WTC11 (cell line): ENCODE measurements around the gene MECP2. TPM values are rescaled to one million over a fixed set of nuclear protein-coding genes. Genes with fewer than 3 reads are reported as not detected.

ENCODE experiments used
- ATAC-seq: fragments of 200-7000 bp; cut with Tn5 transposase; 2 replicates; pipeline ENCODE4 v1.10.0; 2021; ENCODE audit warnings: mild to moderate bottlenecking, moderate library complexity
- CTCF ChIA-PET: fragments of 300-600 bp; sonication (Branson Sonifier 250); formaldehyde crosslinking; loops from one replicate; lab custom pipeline; 2021; ENCODE audit warnings: antibody characterized with exemption; lab: Charles Lee
- POLR2A ChIA-PET: fragments of 350-600 bp; sonication (Branson Sonifier 250); formaldehyde crosslinking; loops from one replicate; lab custom pipeline; 2021; ENCODE audit warnings: antibody characterized with exemption; lab: Charles Lee
- DNase-seq: peaks from one replicate; pipeline ENCODE4 v3.0.0; 2021; ENCODE audit warnings: low spot score
- H3K27ac Mint-ChIP-seq: 2 replicates; pipeline ENCODE4 v1.8.0; 2021; ENCODE audit warnings: mixed read lengths
- H3K27me3 Mint-ChIP-seq: 2 replicates; pipeline ENCODE4 v1.8.0; 2021; ENCODE audit warnings: low read depth, mild to moderate bottlenecking, moderate library complexity, mixed read lengths
- H3K36me3 Mint-ChIP-seq: 2 replicates; pipeline ENCODE4 v1.8.0; 2021; ENCODE audit warnings: mixed read lengths
- H3K4me1 Mint-ChIP-seq: 2 replicates; pipeline ENCODE4 v1.8.0; 2022; ENCODE audit warnings: mixed read lengths
- H3K4me3 Mint-ChIP-seq: 2 replicates; pipeline ENCODE4 v1.8.0; 2021; ENCODE audit warnings: mild to moderate bottlenecking, moderate library complexity, mixed read lengths
- H3K9me3 Mint-ChIP-seq: 2 replicates; pipeline ENCODE4 v1.8.0; 2021; ENCODE audit warnings: mixed read lengths
- CBFB ChIP-seq: sonication (generic); formaldehyde crosslinking; IDR thresholded peaks from 2 replicates; pipeline ENCODE4 v1.8.1; 2022; ENCODE audit warnings: mild to moderate bottlenecking, low read depth, missing genetic modification reagents
- GABPB1 ChIP-seq: sonication (generic); formaldehyde crosslinking; IDR thresholded peaks from 2 replicates; pipeline ENCODE4 v1.8.1; 2023; ENCODE audit warnings: mild to moderate bottlenecking, missing genetic modification reagents
- NFYB ChIP-seq: sonication (generic); formaldehyde crosslinking; conservative IDR thresholded peaks from 2 replicates; pipeline ENCODE4 v1.8.0; 2022; ENCODE audit warnings: low read depth, missing genetic modification reagents
- SP1 ChIP-seq: sonication (generic); formaldehyde crosslinking; conservative IDR thresholded peaks from 2 replicates; pipeline ENCODE4 v1.8.1; 2022; ENCODE audit warnings: missing genetic modification reagents
- TEAD1 ChIP-seq: sonication (generic); formaldehyde crosslinking; IDR thresholded peaks from 2 replicates; pipeline ENCODE4 v1.8.0; 2022; ENCODE audit warnings: mild to moderate bottlenecking, missing genetic modification reagents
- ZNF121 ChIP-seq: sonication (generic); formaldehyde crosslinking; IDR thresholded peaks from 2 replicates; pipeline ENCODE4 v1.8.0; 2023; ENCODE audit warnings: missing genetic modification reagents
- ZNF396 ChIP-seq: fragments of 250-450 bp; sonication (Bioruptor Pico); IDR thresholded peaks from 2 replicates; pipeline ENCODE4 v1.8.0; 2021; ENCODE audit warnings: mild to moderate bottlenecking, moderate library complexity, borderline replicate concordance
- microRNA-seq: library from miRNA; unstranded; fragments of <30 nt; microRNA quantifications from one replicate; pipeline ENCODE4 v1.2.0, GENCODE V29; 2022; ENCODE audit warnings: borderline number of aligned reads
- total RNA-seq: library from RNA; stranded (reverse); gene quantifications from 3 replicates; pipeline ENCODE4 v1.2.3, GENCODE V29; 2021
- TF ChIP-seq, protein P1 (sequence below): sonication (generic); formaldehyde crosslinking; IDR thresholded peaks from 2 replicates; pipeline ENCODE4 v1.8.1; 2023; ENCODE audit warnings: mild to moderate bottlenecking, missing genetic modification reagents

MECP2 gene
- total RNA-seq, 1 experiment from 2014 or later: 28.7 TPM

GRCh38 chrX:153973127-153974002, 124.2 kb downstream of the MECP2 start:
- Mint-ChIP-seq H3K36me3 (no peaks in the 10 kb centered on the region; the same call in 1 of the 2 replicates), H3K27me3 (no peaks in the 10 kb centered on the region), H3K9me3 (no peaks in the 10 kb centered on the region), H3K4me1 (peaks cover 11% of the 10 kb centered on the region), H3K27ac (peak overlapping the region; percentile 96), H3K4me3 (peak overlapping the region; percentile 85)
- CTCF ChIA-PET: interaction anchor here (1.1 kb wide), 2 partner anchors 40 to 335 kb away, joined by 3 to 4 read pairs; no protein-coding TSS in a partner anchor
- no peak for ATAC-seq
- POLR2A ChIA-PET: interaction anchor here (1.5 kb wide), 1 partner anchor 39 kb away, joined by 4 read pairs; no protein-coding TSS in a partner anchor
- DNase-seq: no peak
- TF ChIP-seq CBFB (CRISPR knock-in tag) (no peak), GABPB1 (CRISPR knock-in tag) (no peak), TEAD1 (CRISPR knock-in tag) (no peak), ZNF396 (no peak), ZNF121 (CRISPR knock-in tag) (peak; percentile 99)
- TF ChIP-seq, protein P1, sequence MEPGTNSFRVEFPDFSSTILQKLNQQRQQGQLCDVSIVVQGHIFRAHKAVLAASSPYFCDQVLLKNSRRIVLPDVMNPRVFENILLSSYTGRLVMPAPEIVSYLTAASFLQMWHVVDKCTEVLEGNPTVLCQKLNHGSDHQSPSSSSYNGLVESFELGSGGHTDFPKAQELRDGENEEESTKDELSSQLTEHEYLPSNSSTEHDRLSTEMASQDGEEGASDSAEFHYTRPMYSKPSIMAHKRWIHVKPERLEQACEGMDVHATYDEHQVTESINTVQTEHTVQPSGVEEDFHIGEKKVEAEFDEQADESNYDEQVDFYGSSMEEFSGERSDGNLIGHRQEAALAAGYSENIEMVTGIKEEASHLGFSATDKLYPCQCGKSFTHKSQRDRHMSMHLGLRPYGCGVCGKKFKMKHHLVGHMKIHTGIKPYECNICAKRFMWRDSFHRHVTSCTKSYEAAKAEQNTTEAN (CRISPR knock-in tag): no peak

DNA sequence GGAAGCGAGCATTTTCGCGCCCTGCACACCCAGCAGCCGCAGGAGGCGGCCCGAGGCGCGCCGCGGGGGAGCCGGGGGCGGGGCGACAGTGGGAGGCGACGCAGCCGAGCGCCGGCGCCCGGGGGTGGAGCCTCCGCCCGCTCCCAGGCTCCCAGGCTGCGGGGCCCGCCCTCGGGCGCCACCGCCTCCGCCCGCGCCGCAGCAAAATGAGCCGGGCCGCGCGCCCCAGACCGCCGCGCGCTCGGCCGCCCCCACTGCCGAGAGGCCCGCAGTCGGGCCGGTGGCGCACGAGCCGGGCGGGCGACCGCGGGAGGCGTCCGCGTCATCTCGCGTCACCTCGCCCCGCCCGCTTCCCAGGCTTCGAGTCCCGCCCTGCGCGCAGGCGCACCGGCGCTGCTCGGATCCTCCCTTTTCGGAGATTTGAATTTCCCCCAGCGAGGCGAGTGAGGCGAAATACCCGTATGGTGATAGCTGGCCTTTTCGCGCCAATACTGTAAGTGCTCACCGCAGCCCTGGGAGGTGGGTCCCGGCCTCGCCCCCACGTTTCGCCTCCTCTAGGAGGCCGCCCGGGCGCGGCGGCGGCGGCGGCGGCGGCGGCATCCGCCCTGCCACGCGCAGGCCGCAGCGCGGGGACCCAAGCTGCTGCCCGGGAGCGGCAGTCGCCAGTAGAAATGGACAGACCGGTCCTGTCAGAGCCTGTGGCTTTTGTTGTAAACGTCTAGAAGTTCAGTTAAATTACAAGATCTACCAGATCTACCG, 125.0 kb downstream of the MECP2 start, which contains the start of gene TMEM187:
TMEM187 (plus strand) TSS at position 387 of the 759 bp plus-strand sequence. CDS start 9,309 bp downstream, outside the sequence.
- no peaks in the 10 kb centered on the region for H3K27me3 Mint-ChIP-seq
- peak; percentile 44 for ATAC-seq
- ChIA-PET CTCF (no interaction called here), POLR2A (interaction anchor here (0.6 to 1.5 kb wide), 2 partner anchors 40 to 351 kb away, joined by 3 to 4 read pairs; no protein-coding TSS in a partner anchor)
- DNase-seq: peak; percentile 82
- no peaks in the 10 kb centered on the region for H3K9me3 Mint-ChIP-seq
- TF ChIP-seq SP1 (CRISPR knock-in tag) (0 out of 2 replicates have a peak, but pooled peaks have one; percentile 10), NFYB (CRISPR knock-in tag) (no peak)
- peak within 1 kb of the TSS; percentile 100 for H3K27ac Mint-ChIP-seq
- peak within 1 kb of the TSS; percentile 100 for H3K4me3 Mint-ChIP-seq
- peaks cover 20% of the 10 kb centered on the region for H3K4me1 Mint-ChIP-seq
- no peaks in the 10 kb centered on the region; the same call in 1 of the 2 replicates for H3K36me3 Mint-ChIP-seq

Small RNAs within 50 kb of the gene (microRNA-seq; reads per million reads assigned to microRNA genes)
- gene MIR3202-1 (not detected), gene MIR3202-2 (not detected), gene MIR718 (not detected)

Other genes with a start within 250 kb of the MECP2 start
- gene L1CAM, start 211.5 kb downstream of the MECP2 start, total RNA-seq: 40.2 to 55.2 TPM (median 49.4 TPM) in 3 replicates
- gene AVPR2, start 193.0 kb downstream of the MECP2 start, total RNA-seq: 0.11 TPM in 1 of 3 replicates, not detected in the others
- gene ARHGAP4, start 171.5 kb downstream of the MECP2 start, total RNA-seq: 52.1 to 66.9 TPM (median 65.3 TPM) in 3 replicates
- 97.1 to 107 TPM (median 101 TPM) in 3 replicates for gene NAA10, start 162.7 kb downstream of the MECP2 start, total RNA-seq
- 14.0 to 18.6 TPM (median 16.2 TPM) in 3 replicates for gene RENBP, start 153.1 kb downstream of the MECP2 start, total RNA-seq
- gene HCFC1, start 125.9 kb downstream of the MECP2 start, total RNA-seq: 121 to 130 TPM (median 125 TPM) in 3 replicates
- gene TMEM187, start 125.0 kb downstream of the MECP2 start, total RNA-seq: 8.4 to 12.3 TPM (median 10.1 TPM) in 3 replicates
- 32.1 to 48.0 TPM (median 45.2 TPM) in 3 replicates for gene IRAK1, start 77.8 kb downstream of the MECP2 start, total RNA-seq
- not detected in 3 replicates for gene OPN1LW, start 46.5 kb upstream of the MECP2 start, total RNA-seq
- not detected in 3 replicates for gene OPN1MW, start 84.9 kb upstream of the MECP2 start, total RNA-seq
- not detected in 3 replicates for gene OPN1MW2, start 122.0 kb upstream of the MECP2 start, total RNA-seq
- not detected in 3 replicates for gene OPN1MW3, start 159.9 kb upstream of the MECP2 start, total RNA-seq
- not detected in 3 replicates for gene TEX28, start 197.4 kb upstream of the MECP2 start, total RNA-seq
- 0.46 to 0.53 TPM in 2 of 3 replicates, not detected in the other for gene TKTL1, start 198.1 kb upstream of the MECP2 start, total RNA-seq